ENCODE results near the gene STARD13.
"Not testable (repeated sequence)": the region's sequence is repeated elsewhere in the genome, so short reads cannot be mapped to it uniquely, and the experiment has no call there.

STARD13 gene

GRCh38 chr13:33183431-33184111 lies 102.0 kb downstream of the STARD13 start:
- CTCF ChIA-PET = interaction anchor here (0.8 to 1.7 kb wide), 4 partner anchors 8 to 30 kb away, joined by 3 to 9 read pairs (median 3); no protein-coding TSS in a partner anchor
- DNase-seq (ENCODE audit: low read depth, low spot score) = no peak
- POLR2A ChIA-PET = no interaction called here
- TF ChIP-seq CTCF (IDR thresholded peaks at IDR 0.05; ENCODE audit: insufficient read depth, low read length, missing control alignments) = no peak
- H3K4me3 ChIP-seq (ENCODE audit: low read depth, low read length) = no peak overlapping the region

- no peak for DNase-seq (ENCODE audit: low read depth, low spot score)
- H3K4me3 ChIP-seq (ENCODE audit: low read depth, low read length) = no peak overlapping the region
- POLR2A ChIA-PET = no interaction called here
- TF ChIP-seq CTCF (IDR thresholded peaks at IDR 0.05; ENCODE audit: insufficient read depth, low read length, missing control alignments) = no peak
- CTCF ChIA-PET = interaction anchor here (0.6 to 1.4 kb wide), 4 partner anchors 9 to 360 kb away, joined by 3 read pairs; no protein-coding TSS in a partner anchor
Measured at GRCh38 chr13:33182729-33183128, 102.8 kb downstream of the STARD13 start.

GRCh38 chr13:33181264-33181663 lies 104.3 kb downstream of the STARD13 start:
- no peak overlapping the region for H3K4me3 ChIP-seq (ENCODE audit: low read depth, low read length)
- ChIA-PET POLR2A (no interaction called here), CTCF (interaction anchor here (0.8 kb wide), 1 partner anchor 12 kb away, joined by 3 read pairs; no protein-coding TSS in a partner anchor)
- no peak for TF ChIP-seq CTCF (IDR thresholded peaks at IDR 0.05; ENCODE audit: insufficient read depth, low read length, missing control alignments)
- DNase-seq (ENCODE audit: low read depth, low spot score) = no peak

- ChIA-PET POLR2A (no interaction called here), CTCF (interaction anchor here (0.8 kb wide), 1 partner anchor 11 kb away, joined by 3 read pairs; no protein-coding TSS in a partner anchor)
- TF ChIP-seq CTCF (IDR thresholded peaks at IDR 0.05; ENCODE audit: insufficient read depth, low read length, missing control alignments) = no peak
- H3K4me3 ChIP-seq (ENCODE audit: low read depth, low read length) = no peak overlapping the region
- no peak for DNase-seq (ENCODE audit: low read depth, low spot score)
Measured at GRCh38 chr13:33180122-33180804, 105.3 kb downstream of the STARD13 start.

- ChIA-PET POLR2A (no interaction called here), CTCF (no interaction called here)
- no peak for TF ChIP-seq CTCF (IDR thresholded peaks at IDR 0.05; ENCODE audit: insufficient read depth, low read length, missing control alignments)
- H3K4me3 ChIP-seq (ENCODE audit: low read depth, low read length) = no peak overlapping the region
- no peak for DNase-seq (ENCODE audit: low read depth, low spot score)
Measured at GRCh38 chr13:33179463-33179862, 106.1 kb downstream of the STARD13 start.

- DNase-seq (ENCODE audit: low read depth, low spot score) = no peak
- POLR2A ChIA-PET = no interaction called here
- H3K4me3 ChIP-seq (ENCODE audit: low read depth, low read length) = no peak overlapping the region
- no peak for TF ChIP-seq CTCF (IDR thresholded peaks at IDR 0.05; ENCODE audit: insufficient read depth, low read length, missing control alignments)
- CTCF ChIA-PET = no interaction called here
Measured at GRCh38 chr13:33178209-33178840, 107.2 kb downstream of the STARD13 start.

- H3K4me3 ChIP-seq (ENCODE audit: low read depth, low read length); CTCF ChIA-PET; DNase-seq (ENCODE audit: low read depth, low spot score); POLR2A ChIA-PET: not testable (repeated sequence)
Measured at GRCh38 chr13:33177340-33178208, 108.0 kb downstream of the STARD13 start.

All from AG04449 (cell line).